ENCODE results near the gene NUDT14.
A peak's percentile ranks its signal among the peaks of the same experiment; 100 is the strongest.

NUDT14 gene

GRCh38 chr14:105180592-105181548, at the start of gene NUDT14:
Gene NUDT14 (minus strand): TSS chr14:105181312. CDS start chr14:105181209, 103 bp downstream.
- peak; percentile 64 to 69 for DNase-seq (ENCODE audit: extremely low read depth in 1 of 2, low read depth in 1 of 2)

- no peak for DNase-seq (ENCODE audit: extremely low read depth in 1 of 2, low read depth in 1 of 2)
Measured at GRCh38 chr14:105229099-105229655, 48.1 kb upstream of the NUDT14 start.

- DNase-seq (ENCODE audit: extremely low read depth in 1 of 2, low read depth in 1 of 2) = no peak
Measured at GRCh38 chr14:105228562-105228961, 47.5 kb upstream of the NUDT14 start.

- DNase-seq (ENCODE audit: extremely low read depth in 1 of 2, low read depth in 1 of 2) = no peak
Measured at GRCh38 chr14:105227346-105227745, 46.2 kb upstream of the NUDT14 start.

- DNase-seq (ENCODE audit: extremely low read depth in 1 of 2, low read depth in 1 of 2) = no peak
Measured at GRCh38 chr14:105226198-105226597, 45.1 kb upstream of the NUDT14 start.

GRCh38 chr14:105224845-105225570, 43.9 kb upstream of the NUDT14 start:
- DNase-seq (ENCODE audit: extremely low read depth in 1 of 2, low read depth in 1 of 2) = no peak

- DNase-seq (ENCODE audit: extremely low read depth in 1 of 2, low read depth in 1 of 2) = no peak
Measured at GRCh38 chr14:105223770-105224544, 42.8 kb upstream of the NUDT14 start.

- no peak for DNase-seq (ENCODE audit: extremely low read depth in 1 of 2, low read depth in 1 of 2)
Measured at GRCh38 chr14:105223260-105223659, 42.1 kb upstream of the NUDT14 start.

GRCh38 chr14:105221598-105222178, 40.6 kb upstream of the NUDT14 start:
- no peak for DNase-seq (ENCODE audit: extremely low read depth in 1 of 2, low read depth in 1 of 2)

GRCh38 chr14:105220699-105221597, 39.8 kb upstream of the NUDT14 start:
- no peak for DNase-seq (ENCODE audit: extremely low read depth in 1 of 2, low read depth in 1 of 2)

GRCh38 chr14:105219753-105220152, 38.6 kb upstream of the NUDT14 start:
- no peak for DNase-seq (ENCODE audit: extremely low read depth in 1 of 2, low read depth in 1 of 2)

GRCh38 chr14:105219043-105219612, 38.0 kb upstream of the NUDT14 start:
- DNase-seq (ENCODE audit: extremely low read depth in 1 of 2, low read depth in 1 of 2) = no peak

- no peak for DNase-seq (ENCODE audit: extremely low read depth in 1 of 2, low read depth in 1 of 2)
Measured at GRCh38 chr14:105218611-105219010, 37.5 kb upstream of the NUDT14 start.

- DNase-seq (ENCODE audit: extremely low read depth in 1 of 2, low read depth in 1 of 2) = no peak
Measured at GRCh38 chr14:105217774-105218173, 36.7 kb upstream of the NUDT14 start.

- DNase-seq (ENCODE audit: extremely low read depth in 1 of 2, low read depth in 1 of 2) = no peak
Measured at GRCh38 chr14:105216490-105217247, 35.6 kb upstream of the NUDT14 start.

- DNase-seq (ENCODE audit: extremely low read depth in 1 of 2, low read depth in 1 of 2) = no peak
Measured at GRCh38 chr14:105215602-105216001, 34.5 kb upstream of the NUDT14 start.

- DNase-seq (ENCODE audit: extremely low read depth in 1 of 2, low read depth in 1 of 2) = no peak
Measured at GRCh38 chr14:105214324-105214915, 33.3 kb upstream of the NUDT14 start.

- DNase-seq (ENCODE audit: extremely low read depth in 1 of 2, low read depth in 1 of 2) = no peak
Measured at GRCh38 chr14:105213361-105213760, 32.2 kb upstream of the NUDT14 start.
